H1 (cell line): ENCODE data around the gene PSD2. TPM values are rescaled to one million over a fixed set of nuclear protein-coding genes. Genes with fewer than 3 reads are reported as not detected.

Experiments used
- CTCF ChIA-PET: fragments of 300-600 bp; sonication (Branson Sonifier 250); formaldehyde crosslinking; loops from one replicate; lab custom pipeline; 2021; ENCODE audit not compliant: partially characterized antibody; lab: Charles Lee
- POLR2A ChIA-PET: fragments of 300-600 bp; sonication (Branson Sonifier 250); formaldehyde crosslinking; loops from one replicate; lab custom pipeline; 2021; ENCODE audit warnings: inconsistent platforms; ENCODE audit not compliant: partially characterized antibody; lab: Charles Lee
- DNase-seq, 2 experiments: peaks; one replicate each; pipeline versions ENCODE4 v3.0.0 to v3.0.0-alpha.2; 2010 to 2022; ENCODE audit warnings: low spot score in 2 of 2, low read depth in 1 of 2, mixed read lengths in 1 of 2
- FAIRE-seq: peaks from 2 replicates; lab custom pipeline; 2011; peaks lifted over from hg19 to GRCh38; lab: Jason Lieb, UNC
- H2AFZ ChIP-seq: 2 replicates; pipeline ENCODE4 v1.8.1; 2012; ENCODE audit warnings: low read length, inconsistent platforms
- H2AK5ac ChIP-seq: 2 replicates; pipeline ENCODE4 v1.6.1; 2013; ENCODE audit warnings: low read depth, low read length
- H2BK120ac ChIP-seq: replicated peaks from 2 replicates; pipeline ENCODE3; 2013; ENCODE audit warnings: low read depth, low read length, inconsistent platforms
- H2BK12ac ChIP-seq: 2 replicates; pipeline ENCODE4 v1.6.1; 2013; ENCODE audit warnings: low read depth, low read length
- H2BK15ac ChIP-seq: 2 replicates; pipeline ENCODE4 v1.6.1; 2013; ENCODE audit warnings: low read length
- H2BK20ac ChIP-seq: 2 replicates; pipeline ENCODE4 v1.6.1; 2013; ENCODE audit warnings: low read length
- H2BK5ac ChIP-seq: 2 replicates; pipeline ENCODE4 v1.6.1; 2013; ENCODE audit warnings: low read depth, low read length
- H3K14ac ChIP-seq: 2 replicates; pipeline ENCODE4 v1.6.1; 2013; ENCODE audit warnings: inconsistent platforms; ENCODE audit not compliant: insufficient read length
- H3K18ac ChIP-seq: 2 replicates; pipeline ENCODE4 v1.6.1; 2013; ENCODE audit warnings: low read length; ENCODE audit errors: extremely low read depth
- H3K23ac ChIP-seq: 2 replicates; pipeline ENCODE4 v1.6.1; 2013; ENCODE audit warnings: inconsistent platforms; ENCODE audit not compliant: insufficient read length
- H3K23me2 ChIP-seq: 2 replicates; pipeline ENCODE4 v1.6.1; 2013; ENCODE audit warnings: low read depth, low read length
- H3K27ac ChIP-seq: 2 replicates; pipeline ENCODE4 v1.6.1; 2011; ENCODE audit warnings: low read depth, low read length, inconsistent platforms
- H3K27me3 ChIP-seq, 4 experiments: replicated peaks in 1 of 4; 1 replicate in 1 of 4; 2 replicates in 3 of 4; pipeline versions ENCODE4 v1.6.1 to v1.8.1; 2011 to 2013; ENCODE audit warnings: low read length in 3 of 4, mild to moderate bottlenecking in 3 of 4, inconsistent platforms in 2 of 4, mixed read lengths in 2 of 4, moderate library complexity in 1 of 4; ENCODE audit not compliant: control insufficient read depth in 3 of 4, insufficient read depth in 3 of 4; ENCODE audit errors: extremely low read depth in 1 of 4
- H3K36me3 ChIP-seq, 4 experiments: 2 replicates each; pipeline versions ENCODE4 v1.6.1 to v1.8.1; 2011 to 2013; ENCODE audit warnings: mild to moderate bottlenecking in 4 of 4, low read length in 3 of 4, moderate library complexity in 2 of 4, control low read depth in 1 of 4, inconsistent platforms in 1 of 4; ENCODE audit not compliant: insufficient read depth in 4 of 4, control insufficient read depth in 2 of 4
- H3K4ac ChIP-seq: replicated peaks from 2 replicates; pipeline ENCODE3; 2013; ENCODE audit warnings: low read length, low read depth, mixed read lengths, inconsistent platforms; ENCODE audit not compliant: insufficient read length
- H3K4me1 ChIP-seq, 4 experiments: replicated peaks in 1 of 4; 1 replicate in 1 of 4; 2 replicates in 3 of 4; pipeline versions ENCODE4 v1.6.1 to v1.8.1; 2011 to 2013; ENCODE audit warnings: low read length in 3 of 4, inconsistent platforms in 2 of 4, mixed read lengths in 1 of 4; ENCODE audit not compliant: insufficient read depth in 4 of 4, control insufficient read depth in 3 of 4
- H3K4me2 ChIP-seq, 2 experiments: 2 replicates each; pipeline versions ENCODE4 v1.6.1 to v1.8.1; 2011 to 2013; ENCODE audit warnings: low read depth in 2 of 2, low read length in 2 of 2, control low read depth in 1 of 2, inconsistent platforms in 1 of 2, mild to moderate bottlenecking in 1 of 2; ENCODE audit not compliant: insufficient read depth in 1 of 2
- H3K4me3 ChIP-seq, 4 experiments: fragments of 200-600, 300-600 bp in 1 of 4; sonication (generic), shearing (Covaris generic), sonication (Bioruptor Twin) in 1 of 4; 2 replicates each; pipeline versions ENCODE4 v1.5.1 to v1.8.1; 2011 to 2016; ENCODE audit warnings: low read length in 4 of 4, low read depth in 3 of 4, control low read depth in 2 of 4, inconsistent platforms in 2 of 4, mild to moderate bottlenecking in 2 of 4, mixed read lengths in 1 of 4, moderate library complexity in 1 of 4; ENCODE audit not compliant: insufficient read depth in 2 of 4; ENCODE audit errors: extremely low read depth in 1 of 4
- H3K56ac ChIP-seq: replicated peaks from 2 replicates; pipeline ENCODE3; 2013; ENCODE audit warnings: low read depth, mild to moderate bottlenecking, mixed read lengths, low read length, inconsistent platforms; ENCODE audit not compliant: insufficient read length
- H3K79me1 ChIP-seq: 2 replicates; pipeline ENCODE4 v1.6.1; 2013; ENCODE audit warnings: low read depth, low read length, control low read depth
- H3K79me2 ChIP-seq, 2 experiments: 2 replicates each; pipeline versions ENCODE4 v1.6.1 to v1.8.1; 2012 to 2013; ENCODE audit warnings: low read length in 2 of 2, mild to moderate bottlenecking in 2 of 2, inconsistent platforms in 1 of 2; ENCODE audit not compliant: insufficient read depth in 2 of 2, control insufficient read depth in 1 of 2
- H3K9ac ChIP-seq, 4 experiments: replicated peaks in 1 of 4; 1 replicate in 1 of 4; 2 replicates in 3 of 4; pipeline versions ENCODE4 v1.6.1 to v1.8.1; 2011 to 2013; ENCODE audit warnings: low read depth in 3 of 4, low read length in 3 of 4, control low read depth in 2 of 4, mild to moderate bottlenecking in 2 of 4, moderate library complexity in 2 of 4, inconsistent platforms in 1 of 4; ENCODE audit errors: extremely low read depth in 1 of 4
- H3K9me3 ChIP-seq, 2 experiments: 2 replicates each; pipeline versions ENCODE4 v1.6.1 to v1.8.1; 2012 to 2013; ENCODE audit warnings: mild to moderate bottlenecking in 2 of 2, moderate library complexity in 2 of 2, control low read depth in 1 of 2, inconsistent platforms in 1 of 2, low read depth in 1 of 2, low read length in 1 of 2, mixed read lengths in 1 of 2; ENCODE audit not compliant: insufficient read depth in 2 of 2
- H4K20me1 ChIP-seq, 2 experiments: replicated peaks in 1 of 2; 2 replicates each; pipeline versions ENCODE3 to v1.8.1; 2011 to 2013; ENCODE audit warnings: inconsistent platforms in 2 of 2, low read length in 2 of 2, mild to moderate bottlenecking in 1 of 2; ENCODE audit not compliant: insufficient read depth in 2 of 2, control insufficient read depth in 1 of 2
- H4K5ac ChIP-seq: 2 replicates; pipeline ENCODE4 v1.6.1; 2013; ENCODE audit warnings: low read length, low read depth, mixed read lengths, inconsistent platforms; ENCODE audit not compliant: insufficient read length
- H4K8ac ChIP-seq: 2 replicates; pipeline ENCODE4 v1.8.0; 2013; ENCODE audit warnings: mild to moderate bottlenecking, moderate library complexity, low read length, inconsistent platforms; ENCODE audit not compliant: insufficient read depth; ENCODE audit errors: extremely low read depth
- H4K91ac ChIP-seq: replicated peaks from 2 replicates; pipeline ENCODE3; 2013; ENCODE audit warnings: low read length, mixed read lengths, inconsistent platforms; ENCODE audit not compliant: insufficient read length
- BACH1 ChIP-seq: IDR thresholded peaks from 2 replicates; pipeline ENCODE4 v1.6.1; 2012; ENCODE audit warnings: low read length, improper control_type of control experiment
- CHD2 ChIP-seq: IDR thresholded peaks from 2 replicates; pipeline ENCODE4 v1.6.1; 2012; ENCODE audit warnings: low read length, improper control_type of control experiment
- RBBP5 ChIP-seq: IDR thresholded peaks from 2 replicates; pipeline ENCODE4 v1.7.1; 2012; ENCODE audit warnings: low read depth, mild to moderate bottlenecking, inconsistent platforms, low read length, moderate library complexity, borderline replicate concordance
- TAF1 ChIP-seq: IDR thresholded peaks from 2 replicates; pipeline ENCODE4 v1.6.1; 2011; ENCODE audit warnings: mild to moderate bottlenecking, low read depth, low read length
- WGBS, 2 experiments: shearing (Covaris generic) in 1 of 2; methylation state at CpG; one replicate each; pipeline versions ENCODE4 v1.1.6 to v1.1.7; 2013 to 2015; ENCODE audit warnings: low lambda C conversion rate in 2 of 2, mixed read lengths in 2 of 2, inconsistent platforms in 1 of 2, low coverage in 1 of 2, missing lambda C conversion rate in 1 of 2; ENCODE audit not compliant: insufficient replicate concordance in 2 of 2, insufficient coverage in 1 of 2, insufficient read length in 1 of 2; ENCODE audit errors: extremely low coverage in 1 of 2, missing lambda C conversion rate in 1 of 2; 5-methylcytosine and 5-hydroxymethylcytosine counted together
- polyA plus RNA-seq, 7 experiments: library from polyadenylated mRNA; depleted of rRNA in 3 of 7; stranded (reverse) in 5 of 7; unstranded in 2 of 7; fragments of >200 nt in 5 of 7; fragments of 200-250 nt in 2 of 7; gene quantifications; 1 replicate in 5 of 7; 2 replicates in 1 of 7; 4 replicates in 1 of 7; pipeline versions ENCODE4 v1.2.1 to v1.2.3, GENCODE V29; 2011 to 2013; ENCODE audit warnings: missing spikeins in 2 of 7, mixed read lengths in 2 of 7
- total RNA-seq: library from RNA; stranded (reverse); fragmentation: NEBNext Ultra II Directional; extraction: Animal tissue kit (Norgen Biotek cat#: 25700); gene quantifications from 2 replicates; pipeline ENCODE4 v1.2.1, GENCODE V29; 2021

The PSD2 gene
- total and polyA plus RNA-seq, 2 of the 8 experiments (the other 6 are each of a cell fraction or from before 2014, with no cell fraction given), result 0.06 to 0.14 TPM

- H3K27ac ChIP-seq, result no peak overlapping the region
- peaks cover 0 to 2% (median 0%) of the 10 kb centered on the region in 4 experiments; a peak in 1 of 7 replicates for H3K27me3 ChIP-seq
- H3K23ac ChIP-seq, result no peak overlapping the region
- H3K9ac ChIP-seq, result no peak overlapping the region
- H4K20me1 ChIP-seq, result no peaks in the 10 kb centered on the region
- no peaks in the 10 kb centered on the region for H3K9me3 ChIP-seq
- no peak overlapping the region for H3K14ac ChIP-seq
- ChIA-PET CTCF (interaction anchor here (0.8 to 5.9 kb wide), 10 partner anchors 8 to 133 kb away, joined by 3 to 75 read pairs (median 6); partner anchors contain the start of gene PSD2), POLR2A (no interaction called here)
- no peaks in the 10 kb centered on the region for H3K79me1 ChIP-seq
- H4K8ac ChIP-seq, result peak overlapping the region; percentile 16; the same call in 1 of the 2 replicates
- no peak overlapping the region for H2AFZ ChIP-seq
- TF ChIP-seq RBBP5 (no peak), CHD2 (no peak), TAF1 (no peak), BACH1 (no peak)
- DNase-seq (no peak), FAIRE-seq (no peak)
- H2BK120ac ChIP-seq, result no peak overlapping the region
- H2BK15ac ChIP-seq, result no peak overlapping the region
- H2BK12ac ChIP-seq, result no peak overlapping the region
- H3K4me1 ChIP-seq, result no peaks in the 10 kb centered on the region
- no peaks in the 10 kb centered on the region for H3K79me2 ChIP-seq
- no peak overlapping the region for H2AK5ac ChIP-seq
- H2BK5ac ChIP-seq, result no peak overlapping the region
- H2BK20ac ChIP-seq, result no peak overlapping the region
- no peak overlapping the region for H3K4me2 ChIP-seq
- H3K18ac ChIP-seq, result no peak overlapping the region
- H4K91ac ChIP-seq, result no peak overlapping the region
- no peaks in the 10 kb centered on the region for H3K36me3 ChIP-seq
- H3K56ac ChIP-seq, result no peak overlapping the region
- H4K5ac ChIP-seq, result no peak overlapping the region
- H3K23me2 ChIP-seq, result peaks cover 8% of the 10 kb centered on the region; the same call in 1 of the 2 replicates
- WGBS, 2 experiments, result 96% methylated on average over 16 of the region's 16 CpGs; no CpG with 5 or more reads in 1 of the 2 experiments
- H3K4me3 ChIP-seq, result no peak overlapping the region
- H3K4ac ChIP-seq, result no peak overlapping the region
These were observed 43.7 kb downstream of the PSD2 start for GRCh38 chr5:139839232-139839815.
